ENCODE measurements around the gene SBF1.

DNA sequence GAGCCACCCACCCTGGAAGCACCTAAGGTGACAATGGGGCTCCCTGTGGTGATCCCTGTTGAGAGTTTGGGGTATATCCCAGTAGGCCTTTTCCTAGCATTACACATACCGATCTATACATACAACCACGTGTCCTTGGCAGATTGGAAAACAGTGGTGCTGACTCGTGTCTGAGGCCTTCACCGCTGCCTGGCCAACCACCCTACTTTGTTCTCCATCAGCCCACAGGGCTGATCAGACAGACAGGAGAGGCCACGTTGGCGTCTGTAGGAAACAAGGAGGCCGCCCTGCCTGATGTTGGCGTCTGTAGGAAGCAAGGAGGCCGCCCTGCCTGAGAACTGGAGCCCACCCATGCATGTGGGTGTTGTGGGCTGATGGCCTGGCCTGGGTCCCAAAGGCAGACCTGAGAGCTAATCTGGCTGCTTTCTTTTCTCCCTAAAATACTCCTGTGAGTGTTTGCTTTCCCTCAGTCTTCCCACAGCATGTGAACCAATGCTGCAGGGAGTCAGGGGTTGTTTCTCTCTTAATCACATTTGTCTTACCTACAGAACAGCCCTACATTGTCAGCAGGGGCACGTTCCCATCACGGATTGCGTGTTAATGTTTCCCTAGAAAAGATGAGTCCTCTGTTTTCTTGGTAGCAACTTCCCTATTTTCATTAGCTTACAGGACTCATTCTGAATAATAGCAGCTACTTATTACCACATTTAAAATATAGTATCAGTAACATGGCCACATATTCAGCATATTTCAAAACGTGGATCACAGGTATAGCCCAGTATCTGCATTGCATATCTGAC lies 57.2 kb downstream of the SBF1 start:
- no peak for TF ChIP-seq ARNTL (CRISPR knock-in tag; IDR thresholded peaks at IDR 0.05; ENCODE audit: borderline replicate concordance, low read depth)
- TF ChIP-seq ZNF565 (CRISPR knock-in tag; conservative IDR thresholded peaks at IDR 0.05; ENCODE audit: low read depth) = no peak
- TF ChIP-seq, protein P1, sequence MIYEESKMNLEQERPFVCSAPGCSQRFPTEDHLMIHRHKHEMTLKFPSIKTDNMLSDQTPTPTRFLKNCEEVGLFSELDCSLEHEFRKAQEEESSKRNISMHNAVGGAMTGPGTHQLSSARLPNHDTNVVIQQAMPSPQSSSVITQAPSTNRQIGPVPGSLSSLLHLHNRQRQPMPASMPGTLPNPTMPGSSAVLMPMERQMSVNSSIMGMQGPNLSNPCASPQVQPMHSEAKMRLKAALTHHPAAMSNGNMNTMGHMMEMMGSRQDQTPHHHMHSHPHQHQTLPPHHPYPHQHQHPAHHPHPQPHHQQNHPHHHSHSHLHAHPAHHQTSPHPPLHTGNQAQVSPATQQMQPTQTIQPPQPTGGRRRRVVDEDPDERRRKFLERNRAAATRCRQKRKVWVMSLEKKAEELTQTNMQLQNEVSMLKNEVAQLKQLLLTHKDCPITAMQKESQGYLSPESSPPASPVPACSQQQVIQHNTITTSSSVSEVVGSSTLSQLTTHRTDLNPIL (CRISPR knock-in tag; IDR thresholded peaks at IDR 0.05; ENCODE audit: low read depth) = no peak
- no peak for TF ChIP-seq RARB (CRISPR knock-in tag; IDR thresholded peaks at IDR 0.05)
- no peak for TF ChIP-seq GLIS3 (CRISPR knock-in tag; IDR thresholded peaks at IDR 0.05)
- TF ChIP-seq TSHZ2 (CRISPR knock-in tag; IDR thresholded peaks at IDR 0.05) = no peak
- TF ChIP-seq, protein P2, sequence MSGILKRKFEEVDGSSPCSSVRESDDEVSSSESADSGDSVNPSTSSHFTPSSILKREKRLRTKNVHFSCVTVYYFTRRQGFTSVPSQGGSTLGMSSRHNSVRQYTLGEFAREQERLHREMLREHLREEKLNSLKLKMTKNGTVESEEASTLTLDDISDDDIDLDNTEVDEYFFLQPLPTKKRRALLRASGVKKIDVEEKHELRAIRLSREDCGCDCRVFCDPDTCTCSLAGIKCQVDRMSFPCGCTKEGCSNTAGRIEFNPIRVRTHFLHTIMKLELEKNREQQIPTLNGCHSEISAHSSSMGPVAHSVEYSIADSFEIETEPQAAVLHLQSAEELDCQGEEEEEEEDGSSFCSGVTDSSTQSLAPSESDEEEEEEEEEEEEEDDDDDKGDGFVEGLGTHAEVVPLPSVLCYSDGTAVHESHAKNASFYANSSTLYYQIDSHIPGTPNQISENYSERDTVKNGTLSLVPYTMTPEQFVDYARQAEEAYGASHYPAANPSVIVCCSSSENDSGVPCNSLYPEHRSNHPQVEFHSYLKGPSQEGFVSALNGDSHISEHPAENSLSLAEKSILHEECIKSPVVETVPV (CRISPR knock-in tag; IDR thresholded peaks at IDR 0.05) = no peak
- no peak for TF ChIP-seq TCF4 (CRISPR knock-in tag; IDR thresholded peaks at IDR 0.05; ENCODE audit: borderline replicate concordance)
- no peak for TF ChIP-seq ESRRG (CRISPR knock-in tag; IDR thresholded peaks at IDR 0.05)
- no peak for TF ChIP-seq ZFP30 (CRISPR knock-in tag; IDR thresholded peaks at IDR 0.05)
- no peak for TF ChIP-seq ZNF70 (CRISPR knock-in tag; IDR thresholded peaks at IDR 0.05)

Data from SK-N-SH treated with all-trans-retinoic acid at 6 μM for 48 hours (cell line).